ENCODE data around the gene SNRPD2.
"Not testable (repeated sequence)": the region's sequence is repeated elsewhere in the genome, so short reads cannot be mapped to it uniquely, and the experiment has no call there.

Gene SNRPD2

GRCh38 chr19:45691516-45692186, at the start of gene SNRPD2:
Gene SNRPD2 (minus strand): TSS chr19:45691953. CDS start chr19:45691888, 65 bp downstream.
- DNase-seq = peak; percentile 97

GRCh38 chr19:45739498-45740439, 48.0 kb upstream of the SNRPD2 start:
- DNase-seq = no peak

- no peak for DNase-seq
These were observed 41.5 kb upstream of the SNRPD2 start, which contains the start of gene MEIOSIN for GRCh38 chr19:45733160-45733810. Gene MEIOSIN (plus strand): TSS chr19:45733439. CDS start chr19:45735377, 1,938 bp downstream.

- peak; percentile 100 for DNase-seq
These were observed 38.9 kb upstream of the SNRPD2 start, which contains the start of gene FBXO46 for GRCh38 chr19:45730368-45731288. Gene FBXO46 (minus strand): TSS chr19:45730896. CDS start chr19:45713495, 17,401 bp downstream.

GRCh38 chr19:45729800-45730290, 38.1 kb upstream of the SNRPD2 start:
- DNase-seq = no peak

- DNase-seq = not testable (repeated sequence)
These were observed 36.9 kb upstream of the SNRPD2 start for GRCh38 chr19:45728683-45729082.

GRCh38 chr19:45720065-45720464, 28.3 kb upstream of the SNRPD2 start:
- DNase-seq = not testable (repeated sequence)

- no peak for DNase-seq
These were observed 26.4 kb upstream of the SNRPD2 start for GRCh38 chr19:45717983-45718650.

GRCh38 chr19:45717131-45717982, 25.6 kb upstream of the SNRPD2 start:
- peak; percentile 100 for DNase-seq

- peak; percentile 48 for DNase-seq
These were observed 24.8 kb upstream of the SNRPD2 start for GRCh38 chr19:45716359-45717130.

- DNase-seq = no peak
These were observed 23.4 kb upstream of the SNRPD2 start for GRCh38 chr19:45715139-45715538.

GRCh38 chr19:45713141-45713540, 21.4 kb upstream of the SNRPD2 start:
- DNase-seq = no peak

GRCh38 chr19:45712699-45713067, 20.9 kb upstream of the SNRPD2 start:
- no peak for DNase-seq

- DNase-seq = no peak
These were observed 20.3 kb upstream of the SNRPD2 start for GRCh38 chr19:45711851-45712698.

- no peak for DNase-seq
These were observed 18.8 kb upstream of the SNRPD2 start for GRCh38 chr19:45710356-45711130.

- DNase-seq = no peak
These were observed 14.1 kb upstream of the SNRPD2 start for GRCh38 chr19:45705710-45706415.

- no peak for DNase-seq
These were observed 13.4 kb upstream of the SNRPD2 start for GRCh38 chr19:45705115-45705514.

Measured in NCI-H146 (cell line).